H9 (cell line): Measurements from ENCODE around the gene CCDC40. TPM values are rescaled to one million over a fixed set of nuclear protein-coding genes. Genes with fewer than 3 reads are reported as not detected.

Experiments
- DNase-seq: peaks from one replicate; pipeline ENCODE4 v3.0.0-alpha.2; 2017
- H2AFZ ChIP-seq: one replicate; pipeline ENCODE4 v1.6.1; 2013; ENCODE audit warnings: mild to moderate bottlenecking, low read length, control low read depth, moderate library complexity
- H2AK5ac ChIP-seq: 2 replicates; pipeline ENCODE4 v1.6.1; 2013; ENCODE audit warnings: low read length, control low read depth, mixed read lengths; ENCODE audit not compliant: insufficient read length
- H2BK120ac ChIP-seq: one replicate; pipeline ENCODE4 v1.6.1; 2013; ENCODE audit warnings: low read depth, mild to moderate bottlenecking, low read length, control low read depth, inconsistent platforms; ENCODE audit not compliant: poor library complexity, severe bottlenecking
- H2BK12ac ChIP-seq: 2 replicates; pipeline ENCODE4 v1.6.1; 2013; ENCODE audit warnings: low read length, control low read depth, mixed read lengths, low read depth; ENCODE audit not compliant: insufficient read length
- H2BK15ac ChIP-seq: 2 replicates; pipeline ENCODE4 v1.6.1; 2013; ENCODE audit warnings: low read depth, low read length, control low read depth
- H2BK20ac ChIP-seq: one replicate; pipeline ENCODE4 v1.6.1; 2013; ENCODE audit warnings: low read depth, mild to moderate bottlenecking, low read length, control low read depth, inconsistent platforms; ENCODE audit not compliant: poor library complexity, severe bottlenecking
- H2BK5ac ChIP-seq: 2 replicates; pipeline ENCODE4 v1.6.1; 2013; ENCODE audit warnings: low read length, control low read depth, mixed read lengths; ENCODE audit not compliant: insufficient read length
- H3K14ac ChIP-seq: 2 replicates; pipeline ENCODE4 v1.6.1; 2013; ENCODE audit warnings: low read length, control low read depth; ENCODE audit not compliant: insufficient read depth
- H3K18ac ChIP-seq: 2 replicates; pipeline ENCODE4 v1.6.1; 2013; ENCODE audit warnings: low read depth, mild to moderate bottlenecking, mixed read lengths, low read length, control low read depth; ENCODE audit not compliant: insufficient read length
- H3K23ac ChIP-seq: 2 replicates; pipeline ENCODE4 v1.6.1; 2013; ENCODE audit warnings: low read length, control low read depth, mixed read lengths, low read depth; ENCODE audit not compliant: insufficient read length
- H3K23me2 ChIP-seq: 2 replicates; pipeline ENCODE4 v1.6.1; 2013; ENCODE audit warnings: low read depth, mild to moderate bottlenecking, mixed read lengths, low read length, control low read depth; ENCODE audit not compliant: insufficient read length, poor library complexity, severe bottlenecking
- H3K27ac ChIP-seq: 2 replicates; pipeline ENCODE4 v1.5.1; 2013; ENCODE audit warnings: low read length, control low read depth, mixed read lengths, low read depth; ENCODE audit not compliant: insufficient read length
- H3K27me3 ChIP-seq: 2 replicates; pipeline ENCODE4 v1.6.1; 2013; ENCODE audit warnings: low read length, control low read depth, inconsistent platforms; ENCODE audit not compliant: insufficient read depth
- H3K4ac ChIP-seq: 2 replicates; pipeline ENCODE4 v1.6.1; 2013; ENCODE audit warnings: low read depth, mild to moderate bottlenecking, control low read depth, inconsistent platforms, low read length, moderate library complexity
- H3K4me1 ChIP-seq: 2 replicates; pipeline ENCODE4 v1.6.1; 2013; ENCODE audit warnings: low read length, control low read depth, inconsistent platforms; ENCODE audit not compliant: insufficient read depth
- H3K4me2 ChIP-seq: 2 replicates; pipeline ENCODE4 v1.6.1; 2013; ENCODE audit warnings: low read length, control low read depth, mixed read lengths; ENCODE audit not compliant: insufficient read length, insufficient read depth
- H3K56ac ChIP-seq: 2 replicates; pipeline ENCODE4 v1.6.1; 2013; ENCODE audit warnings: low read depth, mild to moderate bottlenecking, mixed read lengths, low read length, control low read depth; ENCODE audit not compliant: insufficient read length
- H3K79me1 ChIP-seq: 2 replicates; pipeline ENCODE4 v1.6.1; 2013; ENCODE audit warnings: low read depth, mild to moderate bottlenecking, moderate library complexity, low read length, control low read depth, inconsistent platforms; ENCODE audit not compliant: insufficient read depth, poor library complexity, severe bottlenecking
- H3K79me2 ChIP-seq: 2 replicates; pipeline ENCODE4 v1.6.1; 2013; ENCODE audit warnings: low read length, control low read depth, inconsistent platforms; ENCODE audit not compliant: insufficient read depth
- H3K9ac ChIP-seq: 2 replicates; pipeline ENCODE4 v1.6.1; 2013; ENCODE audit warnings: low read length, control low read depth, mixed read lengths; ENCODE audit not compliant: insufficient read length; ENCODE audit errors: extremely low read depth
- H3K9me3 ChIP-seq: one replicate; pipeline ENCODE4 v1.6.1; 2013; ENCODE audit warnings: low read depth, low read length, inconsistent platforms; ENCODE audit not compliant: control insufficient read depth
- H3T11ph ChIP-seq: one replicate; pipeline ENCODE4 v1.6.1; 2013; ENCODE audit warnings: mild to moderate bottlenecking, low read length, control low read depth, inconsistent platforms
- H4K20me1 ChIP-seq: one replicate; pipeline ENCODE4 v1.6.1; 2013; ENCODE audit not compliant: control insufficient read depth, insufficient read length, insufficient read depth
- H4K5ac ChIP-seq: 2 replicates; pipeline ENCODE4 v1.6.1; 2013; ENCODE audit warnings: low read depth, mild to moderate bottlenecking, mixed read lengths, low read length, control low read depth; ENCODE audit not compliant: insufficient read length
- H4K8ac ChIP-seq: replicated peaks from 2 replicates; pipeline ENCODE4 v1.6.1; 2013; ENCODE audit warnings: low read length, control low read depth, mixed read lengths, low read depth; ENCODE audit not compliant: insufficient read length
- H4K91ac ChIP-seq: 2 replicates; pipeline ENCODE4 v1.6.1; 2013; ENCODE audit warnings: low read depth, mild to moderate bottlenecking, moderate library complexity, mixed read lengths, low read length, control low read depth; ENCODE audit not compliant: insufficient read length
- H3K27ac Mint-ChIP-seq, 3 experiments: 2 replicates in 2 of 3; 3 replicates in 1 of 3; pipeline ENCODE4 v1.8.0; 2020 to 2021; ENCODE audit warnings: mixed read lengths in 3 of 3, mild to moderate bottlenecking in 1 of 3, moderate library complexity in 1 of 3
- H3K27me3 Mint-ChIP-seq: 2 replicates; pipeline ENCODE4 v1.8.0; 2021; ENCODE audit warnings: low read depth, mild to moderate bottlenecking, moderate library complexity, mixed read lengths
- H3K36me3 Mint-ChIP-seq, 3 experiments: 2 replicates in 2 of 3; 3 replicates in 1 of 3; pipeline ENCODE4 v1.8.0; 2020 to 2021; ENCODE audit warnings: low read depth in 3 of 3, mixed read lengths in 3 of 3; ENCODE audit not compliant: insufficient read depth in 1 of 3
- H3K4me1 Mint-ChIP-seq, 2 experiments: 2 replicates each; pipeline ENCODE4 v1.8.0; 2020; ENCODE audit warnings: mixed read lengths in 2 of 2
- H3K4me3 Mint-ChIP-seq, 2 experiments: 2 replicates in 1 of 2; 3 replicates in 1 of 2; pipeline ENCODE4 v1.8.0; 2020 to 2021; ENCODE audit warnings: mild to moderate bottlenecking in 2 of 2, mixed read lengths in 2 of 2, moderate library complexity in 1 of 2
- H3K9me3 Mint-ChIP-seq, 2 experiments: 2 replicates in 1 of 2; 3 replicates in 1 of 2; pipeline ENCODE4 v1.8.0; 2020; ENCODE audit warnings: mild to moderate bottlenecking in 2 of 2, mixed read lengths in 2 of 2, moderate library complexity in 1 of 2
- WGBS: extraction: QIAGEN DNeasy Blood & Tissue Kit; methylation state at CpG from one replicate; pipeline ENCODE4 v1.1.7; 2013; ENCODE audit warnings: missing lambda C conversion rate, low lambda C conversion rate, mixed read lengths; ENCODE audit not compliant: insufficient read length; ENCODE audit errors: extremely low coverage; 5-methylcytosine and 5-hydroxymethylcytosine counted together
- total RNA-seq: library from RNA; stranded (reverse); gene quantifications from 2 replicates; pipeline ENCODE4 v1.2.1, GENCODE V29; 2021
- TF ChIP-seq, protein P1 (sequence below): fragments of 200-600 bp; sonication (generic); conservative IDR thresholded peaks from 3 replicates; pipeline ENCODE4 v1.8.0; 2021; ENCODE audit warnings: antibody characterized with exemption, mild to moderate bottlenecking

Gene CCDC40
- total RNA-seq, 1 experiment from 2014 or later = 8.9 TPM

DNA sequence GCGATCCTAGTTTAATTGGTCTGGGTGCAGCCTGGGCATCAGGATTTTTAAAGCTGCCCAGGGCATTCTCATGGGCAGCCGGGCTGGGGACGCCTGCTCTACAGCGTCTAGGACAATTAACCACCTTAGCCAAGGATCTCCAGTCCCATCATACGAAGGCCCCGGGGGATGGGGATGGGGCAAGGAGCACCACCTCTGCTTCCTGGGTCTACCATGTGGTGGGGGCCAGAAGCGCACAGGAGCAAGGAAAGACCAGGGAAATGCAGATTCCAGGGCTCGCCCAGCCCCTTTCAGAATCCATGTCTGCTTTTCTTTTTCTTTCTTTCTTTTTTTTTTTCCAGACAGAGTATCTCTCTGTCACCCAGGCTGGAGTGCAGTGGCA is 30.1 kb upstream of the CCDC40 start:
- no peak for DNase-seq
- no peak overlapping the region for H2AFZ ChIP-seq
- Mint-ChIP-seq H3K36me3 (peaks cover 12 to 23% (median 13%) of the 10 kb centered on the region in 3 experiments; a peak in 6 of 7 replicates), H3K27me3 (no peaks in the 10 kb centered on the region), H3K27ac (peak overlapping the region in 1 of 3 experiments; percentile 80; a peak in 2 of 7 replicates), H3K4me1 (peaks cover 13 to 21% of the 10 kb centered on the region in 2 experiments; a peak in 3 of 4 replicates), H3K9me3 (no peaks in the 10 kb centered on the region), H3K4me3 (peak overlapping the region; percentile 52 to 75; a peak in 4 of 5 replicates)
- no peak overlapping the region for H3K4ac ChIP-seq
- H3K56ac ChIP-seq = no peak overlapping the region
- no peak overlapping the region for H2AK5ac ChIP-seq
- H2BK120ac ChIP-seq = no peak overlapping the region
- no CpG with 5 or more reads among the region's 8 CpGs for WGBS
- H3K9me3 ChIP-seq = no peaks in the 10 kb centered on the region
- peaks cover 5% of the 10 kb centered on the region for H3K23me2 ChIP-seq
- H3K18ac ChIP-seq = no peak overlapping the region
- H4K8ac ChIP-seq = no peak overlapping the region
- H3K4me2 ChIP-seq = peak overlapping the region; percentile 62
- H4K20me1 ChIP-seq = no peaks in the 10 kb centered on the region
- H4K5ac ChIP-seq = no peak overlapping the region
- H3K79me2 ChIP-seq = peaks cover 1% of the 10 kb centered on the region; the same call in 1 of the 2 replicates
- H3K4me1 ChIP-seq = no peaks in the 10 kb centered on the region
- no peaks in the 10 kb centered on the region for H3K27me3 ChIP-seq
- H2BK15ac ChIP-seq = no peak overlapping the region
- no peak overlapping the region for H3K23ac ChIP-seq
- H3K9ac ChIP-seq = no peak overlapping the region
- H3K79me1 ChIP-seq = no peaks in the 10 kb centered on the region
- H2BK12ac ChIP-seq = no peak overlapping the region
- no peak overlapping the region for H2BK5ac ChIP-seq
- TF ChIP-seq, protein P1, sequence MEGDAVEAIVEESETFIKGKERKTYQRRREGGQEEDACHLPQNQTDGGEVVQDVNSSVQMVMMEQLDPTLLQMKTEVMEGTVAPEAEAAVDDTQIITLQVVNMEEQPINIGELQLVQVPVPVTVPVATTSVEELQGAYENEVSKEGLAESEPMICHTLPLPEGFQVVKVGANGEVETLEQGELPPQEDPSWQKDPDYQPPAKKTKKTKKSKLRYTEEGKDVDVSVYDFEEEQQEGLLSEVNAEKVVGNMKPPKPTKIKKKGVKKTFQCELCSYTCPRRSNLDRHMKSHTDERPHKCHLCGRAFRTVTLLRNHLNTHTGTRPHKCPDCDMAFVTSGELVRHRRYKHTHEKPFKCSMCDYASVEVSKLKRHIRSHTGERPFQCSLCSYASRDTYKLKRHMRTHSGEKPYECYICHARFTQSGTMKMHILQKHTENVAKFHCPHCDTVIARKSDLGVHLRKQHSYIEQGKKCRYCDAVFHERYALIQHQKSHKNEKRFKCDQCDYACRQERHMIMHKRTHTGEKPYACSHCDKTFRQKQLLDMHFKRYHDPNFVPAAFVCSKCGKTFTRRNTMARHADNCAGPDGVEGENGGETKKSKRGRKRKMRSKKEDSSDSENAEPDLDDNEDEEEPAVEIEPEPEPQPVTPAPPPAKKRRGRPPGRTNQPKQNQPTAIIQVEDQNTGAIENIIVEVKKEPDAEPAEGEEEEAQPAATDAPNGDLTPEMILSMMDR = no peak
- no peak overlapping the region for H2BK20ac ChIP-seq
- H3K14ac ChIP-seq = 0 out of 2 replicates have a peak overlapping the region, but pooled peaks have one; percentile 51
- no peak overlapping the region for H3K27ac ChIP-seq
- no peak overlapping the region for H4K91ac ChIP-seq
- no peak overlapping the region for H3T11ph ChIP-seq
